SIG-M5 (cell line): ENCODE data around the gene SPATC1L.

Experiments
- DNase-seq: peaks from one replicate; lab custom pipeline; 2025; lab: John Stamatoyannopoulos, UW

Gene SPATC1L

GRCh38 chr21:46120301-46121285 is 63.7 kb downstream of the SPATC1L start:
- no peak for DNase-seq

- no peak for DNase-seq
These were observed 64.5 kb downstream of the SPATC1L start for GRCh38 chr21:46119637-46120271.

- no peak for DNase-seq
These were observed 65.1 kb downstream of the SPATC1L start for GRCh38 chr21:46119144-46119636.

- DNase-seq = no peak
These were observed 65.7 kb downstream of the SPATC1L start for GRCh38 chr21:46118316-46119143.

GRCh38 chr21:46117586-46118315 is 66.5 kb downstream of the SPATC1L start:
- DNase-seq = no peak

GRCh38 chr21:46116776-46117585 is 67.3 kb downstream of the SPATC1L start:
- DNase-seq = no peak

GRCh38 chr21:46116189-46116775 is 68.0 kb downstream of the SPATC1L start:
- DNase-seq = no peak

- no peak for DNase-seq
These were observed 68.6 kb downstream of the SPATC1L start for GRCh38 chr21:46115441-46116188.

- no peak for DNase-seq
These were observed 69.3 kb downstream of the SPATC1L start for GRCh38 chr21:46114963-46115362.

GRCh38 chr21:46113497-46114176 is 70.6 kb downstream of the SPATC1L start:
- DNase-seq = no peak

- DNase-seq = no peak
These were observed 71.5 kb downstream of the SPATC1L start for GRCh38 chr21:46112725-46113215.

- no peak for DNase-seq
These were observed 72.2 kb downstream of the SPATC1L start for GRCh38 chr21:46111857-46112724.

GRCh38 chr21:46111193-46111571 is 73.1 kb downstream of the SPATC1L start:
- no peak for DNase-seq
